HL-60 (cell line): ENCODE measurements around the gene OLFML2B.
A peak's percentile ranks its signal among the peaks of the same experiment; 100 is the strongest.

Experiments used
- DNase-seq, 2 experiments: peaks; one replicate each; pipeline ENCODE4 v3.0.0-alpha.2; 2010 to 2020; ENCODE audit warnings: low read depth in 1 of 2, low spot score in 1 of 2
- H3K27ac ChIP-seq: fragments of 250-450 bp; sonication (Bioruptor Pico); replicated peaks from 2 replicates; pipeline ENCODE4 v1.5.1; 2020; ENCODE audit warnings: mild to moderate bottlenecking, moderate library complexity
- H3K27me3 ChIP-seq: fragments of 250-450 bp; sonication (Bioruptor Pico); 2 replicates; pipeline ENCODE4 v1.5.1; 2021; ENCODE audit warnings: mild to moderate bottlenecking, moderate library complexity; ENCODE audit not compliant: insufficient read depth, poor library complexity, severe bottlenecking
- H3K4me3 ChIP-seq: replicated peaks from 2 replicates; pipeline ENCODE4 v1.5.1; 2011; ENCODE audit warnings: mild to moderate bottlenecking, control low read depth, low read length; ENCODE audit not compliant: insufficient read depth
- GABPA ChIP-seq: IDR thresholded peaks from 2 replicates; pipeline ENCODE4 v1.6.1; 2012; ENCODE audit warnings: low read depth
- POLR2AphosphoS5 ChIP-seq: IDR thresholded peaks from 2 replicates; pipeline ENCODE4 v1.6.1; 2012; ENCODE audit warnings: low read depth
- SPI1 ChIP-seq: IDR thresholded peaks from 2 replicates; pipeline ENCODE4 v1.6.1; 2012; ENCODE audit warnings: low read depth, mild to moderate bottlenecking, borderline replicate concordance
- TF ChIP-seq, protein P1 (sequence below): IDR thresholded peaks from 2 replicates; pipeline ENCODE4 v1.6.1; 2012; ENCODE audit warnings: low read depth; ENCODE audit not compliant: insufficient replicate concordance
- TF ChIP-seq, protein P2 (sequence below): IDR thresholded peaks from one replicate; pipeline ENCODE4 v1.5.1; 2011; ENCODE audit warnings: low read length, control low read depth, inconsistent platforms; ENCODE audit not compliant: insufficient read depth

OLFML2B gene

DNA sequence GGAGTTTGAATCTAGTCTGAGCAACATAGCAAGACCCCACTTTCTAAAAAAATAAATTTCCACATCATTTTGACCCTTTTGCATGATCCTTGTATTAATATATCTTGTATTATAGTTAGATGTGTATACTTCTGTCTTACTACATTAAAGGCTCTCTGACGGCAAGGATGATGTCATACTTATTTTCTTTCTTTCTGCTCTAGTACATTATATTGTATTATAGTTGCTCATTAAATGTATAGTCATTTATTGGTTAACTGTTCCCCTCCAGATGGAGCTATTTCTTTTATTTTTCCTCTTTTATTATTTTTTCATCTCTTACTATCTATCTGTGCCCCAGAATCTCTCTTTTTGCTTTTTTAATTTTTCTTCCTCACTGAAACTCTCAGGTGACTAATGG is 15.0 kb upstream of the OLFML2B start:
- Histone ChIP-seq H3K27me3 (peaks cover 2% of the 10 kb centered on the region), H3K27ac (no peak overlapping the region), H3K4me3 (no peak overlapping the region)
- TF ChIP-seq GABPA (no peak), POLR2AphosphoS5 (no peak), SPI1 (no peak)
- TF ChIP-seq, protein P1, sequence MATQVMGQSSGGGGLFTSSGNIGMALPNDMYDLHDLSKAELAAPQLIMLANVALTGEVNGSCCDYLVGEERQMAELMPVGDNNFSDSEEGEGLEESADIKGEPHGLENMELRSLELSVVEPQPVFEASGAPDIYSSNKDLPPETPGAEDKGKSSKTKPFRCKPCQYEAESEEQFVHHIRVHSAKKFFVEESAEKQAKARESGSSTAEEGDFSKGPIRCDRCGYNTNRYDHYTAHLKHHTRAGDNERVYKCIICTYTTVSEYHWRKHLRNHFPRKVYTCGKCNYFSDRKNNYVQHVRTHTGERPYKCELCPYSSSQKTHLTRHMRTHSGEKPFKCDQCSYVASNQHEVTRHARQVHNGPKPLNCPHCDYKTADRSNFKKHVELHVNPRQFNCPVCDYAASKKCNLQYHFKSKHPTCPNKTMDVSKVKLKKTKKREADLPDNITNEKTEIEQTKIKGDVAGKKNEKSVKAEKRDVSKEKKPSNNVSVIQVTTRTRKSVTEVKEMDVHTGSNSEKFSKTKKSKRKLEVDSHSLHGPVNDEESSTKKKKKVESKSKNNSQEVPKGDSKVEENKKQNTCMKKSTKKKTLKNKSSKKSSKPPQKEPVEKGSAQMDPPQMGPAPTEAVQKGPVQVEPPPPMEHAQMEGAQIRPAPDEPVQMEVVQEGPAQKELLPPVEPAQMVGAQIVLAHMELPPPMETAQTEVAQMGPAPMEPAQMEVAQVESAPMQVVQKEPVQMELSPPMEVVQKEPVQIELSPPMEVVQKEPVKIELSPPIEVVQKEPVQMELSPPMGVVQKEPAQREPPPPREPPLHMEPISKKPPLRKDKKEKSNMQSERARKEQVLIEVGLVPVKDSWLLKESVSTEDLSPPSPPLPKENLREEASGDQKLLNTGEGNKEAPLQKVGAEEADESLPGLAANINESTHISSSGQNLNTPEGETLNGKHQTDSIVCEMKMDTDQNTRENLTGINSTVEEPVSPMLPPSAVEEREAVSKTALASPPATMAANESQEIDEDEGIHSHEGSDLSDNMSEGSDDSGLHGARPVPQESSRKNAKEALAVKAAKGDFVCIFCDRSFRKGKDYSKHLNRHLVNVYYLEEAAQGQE = no peak
- TF ChIP-seq, protein P2, sequence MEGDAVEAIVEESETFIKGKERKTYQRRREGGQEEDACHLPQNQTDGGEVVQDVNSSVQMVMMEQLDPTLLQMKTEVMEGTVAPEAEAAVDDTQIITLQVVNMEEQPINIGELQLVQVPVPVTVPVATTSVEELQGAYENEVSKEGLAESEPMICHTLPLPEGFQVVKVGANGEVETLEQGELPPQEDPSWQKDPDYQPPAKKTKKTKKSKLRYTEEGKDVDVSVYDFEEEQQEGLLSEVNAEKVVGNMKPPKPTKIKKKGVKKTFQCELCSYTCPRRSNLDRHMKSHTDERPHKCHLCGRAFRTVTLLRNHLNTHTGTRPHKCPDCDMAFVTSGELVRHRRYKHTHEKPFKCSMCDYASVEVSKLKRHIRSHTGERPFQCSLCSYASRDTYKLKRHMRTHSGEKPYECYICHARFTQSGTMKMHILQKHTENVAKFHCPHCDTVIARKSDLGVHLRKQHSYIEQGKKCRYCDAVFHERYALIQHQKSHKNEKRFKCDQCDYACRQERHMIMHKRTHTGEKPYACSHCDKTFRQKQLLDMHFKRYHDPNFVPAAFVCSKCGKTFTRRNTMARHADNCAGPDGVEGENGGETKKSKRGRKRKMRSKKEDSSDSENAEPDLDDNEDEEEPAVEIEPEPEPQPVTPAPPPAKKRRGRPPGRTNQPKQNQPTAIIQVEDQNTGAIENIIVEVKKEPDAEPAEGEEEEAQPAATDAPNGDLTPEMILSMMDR = no peak
- no peak for DNase-seq

DNA sequence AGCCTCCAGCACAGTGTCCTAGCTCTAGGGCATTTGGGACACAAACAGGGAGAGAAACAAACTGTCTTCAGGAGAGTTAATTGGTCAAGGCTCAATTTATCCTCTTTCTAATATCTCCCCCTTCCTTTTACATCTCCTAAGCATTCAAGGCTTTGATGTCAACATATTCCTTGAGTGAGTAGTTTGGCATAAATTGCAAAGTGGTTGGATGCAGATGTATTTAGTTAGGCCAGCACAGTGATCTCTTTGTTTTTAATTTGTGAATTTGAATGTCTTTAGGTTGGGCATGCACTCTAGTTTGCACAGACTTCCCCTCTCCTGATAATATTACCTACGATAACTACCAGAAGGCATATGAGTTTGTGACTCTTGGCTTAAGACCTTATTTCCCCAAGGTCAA is 12.5 kb upstream of the OLFML2B start:
- DNase-seq = no peak
- Histone ChIP-seq H3K4me3 (no peak overlapping the region), H3K27ac (no peak overlapping the region), H3K27me3 (peaks cover 2% of the 10 kb centered on the region)
- TF ChIP-seq GABPA = no peak
- TF ChIP-seq, protein P2 = no peak
- TF ChIP-seq POLR2AphosphoS5 = no peak
- TF ChIP-seq SPI1 = no peak
- TF ChIP-seq, protein P1 = no peak

DNA sequence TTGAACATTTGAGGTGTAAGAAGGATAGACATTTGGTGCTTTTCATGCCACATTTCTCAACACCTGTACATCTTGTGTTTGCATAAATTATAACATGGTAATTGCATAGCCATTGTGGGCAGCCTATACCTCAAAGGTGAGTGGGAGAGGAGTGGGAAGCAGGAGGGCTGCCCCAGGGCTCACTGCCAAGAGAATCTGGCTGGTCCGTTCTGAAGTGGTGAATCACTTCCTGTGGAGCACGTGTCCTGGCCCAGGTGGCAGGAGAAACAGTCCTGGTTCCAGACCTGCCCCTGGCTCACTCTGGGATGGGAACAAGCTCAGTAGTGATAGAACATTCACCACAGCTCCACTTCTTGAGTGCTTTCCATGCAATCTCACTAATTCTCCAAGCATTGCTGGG is 11.6 kb upstream of the OLFML2B start:
- DNase-seq = peak in 1 of 2 experiments; percentile 15

More for the DNA sequence above, 11.6 kb upstream of the OLFML2B start:
- TF ChIP-seq, protein P1 = no peak
- TF ChIP-seq GABPA (no peak), SPI1 (no peak), POLR2AphosphoS5 (no peak)
- TF ChIP-seq, protein P2 = no peak
- no peak overlapping the region for H3K4me3 ChIP-seq
- peaks cover 2% of the 10 kb centered on the region for H3K27me3 ChIP-seq
- no peak overlapping the region for H3K27ac ChIP-seq
